Epithelial cell of esophagus (primary cell): Measurements from ENCODE around the gene ANKRD60.

Source experiments
- DNase-seq: peaks from one replicate; pipeline ENCODE4 v3.0.0; 2010; ENCODE audit warnings: low read depth
- H3K4me3 ChIP-seq: 2 replicates; pipeline ENCODE4 v1.5.1; 2011; ENCODE audit warnings: mild to moderate bottlenecking, low read length, control low read depth
- CTCF ChIP-seq: IDR thresholded peaks from 2 replicates; pipeline ENCODE4 v1.5.1; 2011; ENCODE audit warnings: low read depth, mild to moderate bottlenecking, low read length, control low read depth, inconsistent platforms; ENCODE audit not compliant: insufficient read depth; ENCODE audit errors: missing control alignments

ANKRD60 gene

GRCh38 chr20:58245181-58245891, 16.9 kb upstream of the ANKRD60 start:
- H3K4me3 ChIP-seq, result no peak overlapping the region
- DNase-seq, result no peak
- TF ChIP-seq CTCF, result no peak

GRCh38 chr20:58244517-58245030, 16.1 kb upstream of the ANKRD60 start:
- no peak overlapping the region for H3K4me3 ChIP-seq
- no peak for TF ChIP-seq CTCF
- no peak for DNase-seq

GRCh38 chr20:58243653-58244410, 15.4 kb upstream of the ANKRD60 start:
- no peak for TF ChIP-seq CTCF
- DNase-seq, result no peak
- H3K4me3 ChIP-seq, result no peak overlapping the region

GRCh38 chr20:58242824-58243223, 14.4 kb upstream of the ANKRD60 start:
- no peak for TF ChIP-seq CTCF
- H3K4me3 ChIP-seq, result no peak overlapping the region
- DNase-seq, result no peak

- no peak for DNase-seq
- no peak for TF ChIP-seq CTCF
- no peak overlapping the region for H3K4me3 ChIP-seq
Observed at GRCh38 chr20:58241766-58242465, 13.5 kb upstream of the ANKRD60 start.

GRCh38 chr20:58240471-58240870, 12.0 kb upstream of the ANKRD60 start:
- TF ChIP-seq CTCF, result no peak
- H3K4me3 ChIP-seq, result no peak overlapping the region
- DNase-seq, result no peak
